ENCODE data around the gene ERN1.
"Not testable (repeated sequence)": the region's sequence is repeated elsewhere in the genome, so short reads cannot be mapped to it uniquely, and the experiment has no call there.

The ERN1 gene

GRCh38 chr17:64022611-64023063, 107.3 kb downstream of the ERN1 start:
- DNase-seq: no peak

GRCh38 chr17:64020056-64020766, 109.7 kb downstream of the ERN1 start, which contains the start of gene ICAM2:
ICAM2 (minus strand) TSS chr17:64020633; CDS start chr17:64006691, 13,942 bp downstream.
- peak; percentile 65 for DNase-seq

- not testable (repeated sequence) for DNase-seq
These were observed 110.4 kb downstream of the ERN1 start for GRCh38 chr17:64019551-64019961.

DNA sequence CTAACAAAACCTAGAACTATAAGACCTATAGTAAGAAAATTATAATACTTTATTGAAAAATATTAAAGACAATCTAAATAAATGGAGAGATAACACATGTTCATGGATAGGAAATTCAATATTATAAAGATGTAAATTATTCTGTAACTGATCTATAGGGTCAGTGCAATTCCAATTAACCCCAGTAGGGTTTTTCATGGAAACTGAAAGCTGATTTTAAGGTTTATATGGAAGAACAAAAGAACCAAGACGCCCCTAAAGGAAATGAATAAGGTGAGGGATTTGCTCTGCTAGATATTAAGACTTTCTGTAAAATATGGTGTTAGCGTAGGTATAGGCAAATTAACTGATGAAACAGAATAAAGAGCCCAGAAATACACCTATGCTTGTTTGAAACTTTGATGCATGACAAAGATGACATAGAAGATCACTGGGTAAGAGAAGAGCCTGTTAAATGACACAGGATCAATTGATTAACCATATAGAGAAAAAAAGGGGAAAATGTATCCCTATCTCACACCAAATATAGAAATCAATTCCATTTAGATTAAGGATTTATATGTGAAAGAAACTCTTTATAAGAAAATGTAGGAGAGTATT, 112.5 kb downstream of the ERN1 start:
- DNase-seq: no peak

GRCh38 chr17:64016974-64017373, 113.0 kb downstream of the ERN1 start:
- DNase-seq: no peak

DNA sequence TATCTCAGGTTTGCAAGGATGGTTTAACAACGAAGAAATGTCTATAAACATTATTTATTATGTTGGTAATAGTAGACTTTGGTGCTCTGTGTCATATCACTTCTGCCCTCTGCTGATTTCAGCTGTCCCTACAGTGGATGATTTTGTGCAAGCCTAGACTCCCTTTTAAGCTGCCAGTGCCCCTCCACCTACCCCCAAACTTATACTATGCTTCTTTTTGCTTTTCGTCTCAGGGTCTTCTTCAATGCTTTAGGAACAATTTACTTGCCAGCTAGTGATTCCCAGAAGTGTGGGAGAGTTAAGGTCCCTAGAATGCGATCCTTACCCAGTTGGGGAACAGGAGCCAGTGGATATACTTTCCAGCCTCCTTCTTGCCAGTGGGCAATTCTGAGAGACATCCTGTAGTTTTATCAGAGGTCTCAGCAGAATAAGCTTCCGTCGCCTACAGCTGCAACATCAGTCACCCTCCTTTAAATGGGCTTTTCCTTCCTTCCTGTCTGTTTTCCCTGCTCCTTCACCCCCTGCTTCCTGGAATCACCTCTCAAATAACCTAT, 113.6 kb downstream of the ERN1 start:
- no peak for DNase-seq

GRCh38 chr17:64015447-64015846, 114.5 kb downstream of the ERN1 start:
- no peak for DNase-seq

DNA sequence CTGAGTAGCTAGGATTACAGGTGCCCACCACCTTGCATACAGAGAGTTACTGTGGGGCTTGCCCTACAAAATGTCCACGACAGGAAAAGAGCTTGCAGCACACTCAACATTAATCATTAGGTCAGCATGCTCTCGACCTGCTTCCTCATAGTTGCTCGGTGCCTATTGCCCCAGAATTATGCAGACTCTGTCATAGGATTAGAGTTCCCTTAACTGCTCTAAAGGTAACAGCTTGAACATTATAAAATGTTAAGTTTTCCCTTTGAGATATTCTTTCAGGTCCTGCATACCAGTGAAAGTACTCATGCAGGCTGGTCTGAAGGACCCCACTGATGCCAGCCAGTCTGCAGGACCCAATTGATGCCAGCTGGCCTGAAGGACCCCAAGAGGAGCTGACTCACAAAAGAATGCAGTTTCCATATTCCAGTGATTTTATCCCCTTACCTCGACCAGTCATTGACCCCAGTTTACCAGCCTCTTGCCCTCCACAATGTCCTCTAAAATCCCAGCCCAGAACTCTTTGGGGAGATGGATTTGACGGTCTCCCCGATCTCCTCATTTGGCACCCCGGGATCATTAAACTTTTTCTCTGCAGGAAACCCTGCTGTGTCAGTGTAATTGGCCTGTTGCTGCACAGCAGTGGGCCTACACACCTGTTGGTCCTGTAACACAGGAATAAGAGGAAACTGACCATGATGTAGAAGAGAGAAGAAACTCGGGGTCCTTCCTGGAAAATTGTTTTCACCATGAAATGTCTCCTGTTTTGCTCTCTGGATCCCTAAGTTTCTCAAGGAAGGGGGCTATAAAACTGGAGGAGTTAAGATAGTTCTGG, 120.2 kb downstream of the ERN1 start:
- no peak for DNase-seq

- no peak for DNase-seq
These were observed 121.1 kb downstream of the ERN1 start for GRCh38 chr17:64008830-64009229.

DNA sequence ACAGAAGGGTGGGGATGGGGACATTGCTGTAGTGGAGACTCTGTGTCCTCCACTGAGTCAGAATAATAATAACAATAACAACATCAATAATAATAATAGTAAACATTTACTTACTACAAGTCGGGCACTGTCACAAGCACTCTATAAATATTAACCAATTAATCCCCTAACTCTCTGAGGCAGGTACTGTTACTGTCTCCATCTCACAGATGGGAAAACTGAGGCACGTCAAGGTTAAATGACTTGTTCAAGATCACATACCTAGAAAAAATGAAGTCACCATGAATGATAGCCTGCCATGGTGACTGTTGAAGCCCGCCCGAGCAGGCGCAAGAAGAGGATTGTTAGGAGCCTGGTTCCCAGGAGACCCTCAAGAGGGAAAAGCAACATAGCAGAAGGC, 121.6 kb downstream of the ERN1 start:
- DNase-seq: no peak

- no peak for DNase-seq
These were observed 122.1 kb downstream of the ERN1 start for GRCh38 chr17:64007838-64008282.

GRCh38 chr17:64007089-64007837, 122.7 kb downstream of the ERN1 start:
- not testable (repeated sequence) for DNase-seq

- DNase-seq: peak; percentile 67
These were observed 123.4 kb downstream of the ERN1 start for GRCh38 chr17:64006361-64007088.

- DNase-seq: peak; percentile 56
These were observed 124.2 kb downstream of the ERN1 start for GRCh38 chr17:64005734-64006167.

DNA sequence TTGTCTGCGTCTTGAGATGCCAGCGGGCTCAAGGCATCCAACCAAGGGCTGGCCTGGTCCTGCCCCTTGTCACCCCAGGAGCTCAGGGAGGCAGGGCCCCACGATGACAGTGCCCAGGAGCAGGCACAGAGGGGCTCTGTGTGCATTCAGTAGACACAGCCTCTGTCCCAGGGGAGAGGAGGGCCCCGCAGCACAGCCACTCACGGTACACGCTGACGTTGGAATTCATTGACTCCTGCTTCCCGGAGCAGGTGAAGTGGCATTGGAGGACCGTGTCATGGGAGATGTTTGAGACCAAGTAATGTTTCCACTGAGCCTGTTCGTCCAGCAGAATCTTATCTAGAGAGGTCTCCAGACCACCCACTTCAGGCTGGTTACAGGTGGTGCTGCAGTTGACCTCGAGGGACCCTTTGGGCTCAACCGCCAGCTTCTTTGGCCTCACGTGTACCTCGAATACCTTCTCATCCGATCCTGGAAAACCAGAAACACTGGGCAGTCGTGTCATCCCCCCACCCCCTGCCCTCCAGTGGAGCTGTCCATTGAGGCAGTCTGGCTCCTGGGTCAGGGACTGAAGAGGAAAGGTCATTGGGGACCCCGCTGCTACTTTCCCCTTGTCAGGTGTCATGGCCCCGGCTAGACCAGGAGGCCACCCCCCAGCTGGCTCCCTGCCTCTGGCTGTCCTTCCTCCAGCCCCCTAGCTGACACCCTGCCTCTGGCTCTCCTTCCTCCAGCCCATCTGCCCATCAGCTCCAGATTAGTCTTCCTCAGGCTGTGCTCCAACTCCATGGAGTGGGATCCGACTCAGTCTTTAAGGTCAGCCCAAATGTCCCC, 124.8 kb downstream of the ERN1 start:
- DNase-seq: no peak

DNA sequence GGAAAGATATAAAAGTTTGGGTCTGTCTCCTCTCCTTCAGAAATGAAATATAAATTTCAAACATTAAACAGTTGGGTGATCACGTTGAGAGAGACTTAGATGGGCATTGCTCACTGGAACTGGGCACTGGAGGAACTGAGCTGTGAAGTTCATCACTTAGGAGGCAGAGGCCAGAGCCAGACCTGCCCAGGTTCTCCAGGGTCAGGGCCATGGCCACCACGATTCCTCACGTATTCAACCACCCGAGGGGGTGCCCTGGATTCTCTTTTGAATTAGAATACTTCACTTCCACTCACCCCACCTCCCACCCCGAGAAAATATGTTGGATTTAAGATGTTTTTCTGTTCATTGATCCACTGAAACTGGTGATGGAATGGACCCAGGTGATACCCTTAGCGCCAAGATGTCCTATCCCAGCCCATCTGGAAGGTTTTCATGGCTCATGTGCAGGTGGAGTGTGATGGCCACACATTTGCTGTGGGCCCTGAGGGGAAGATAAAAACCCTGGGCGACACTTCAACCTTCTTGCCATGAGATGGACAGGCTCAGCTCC, 125.7 kb downstream of the ERN1 start:
- DNase-seq: no peak

- DNase-seq: no peak
These were observed 126.3 kb downstream of the ERN1 start for GRCh38 chr17:64003526-64004121.

GRCh38 chr17:64002658-64003525, 127.1 kb downstream of the ERN1 start:
- DNase-seq: no peak

All from GF-D8 (cell line).